HepG2 (cell line): ENCODE data around the gene TMEM250. TPM values are rescaled to one million over a fixed set of nuclear protein-coding genes. Genes with fewer than 3 reads are reported as not detected.

ENCODE experiments used
- ATAC-seq: fragments of 200-7000 bp; cut with Tn5 transposase; 3 replicates; pipeline ENCODE4 v1.9.1; 2020; ENCODE audit warnings: mild to moderate bottlenecking, moderate library complexity
- BruUV-seq: library from RNA; stranded (reverse); fragments of 400-500 nt; replicated peaks from 2 replicates; lab custom pipeline; 2021; lab: Mats Ljungman, UMichigan
- CTCF ChIA-PET: fragments of 300-600 bp; formaldehyde crosslinking; extraction: SDS; loops from one replicate; lab custom pipeline; 2021; ENCODE audit warnings: low total read pairs, inconsistent platforms, low intra/inter-chr PET ratio; lab: Yijun Ruan, JAX
- POLR2A ChIA-PET: fragments of 350-600 bp; sonication (Branson Sonifier 250); formaldehyde crosslinking; loops from one replicate; lab custom pipeline; 2020; ENCODE audit warnings: antibody characterized with exemption, inconsistent platforms; lab: Yijun Ruan, JAX
- DNase-seq: peaks from one replicate; pipeline ENCODE4 v3.0.0-alpha.2; 2015; ENCODE audit warnings: low spot score
- FAIRE-seq: peaks from 3 replicates; lab custom pipeline; 2011; peaks lifted over from hg19 to GRCh38; lab: Jason Lieb, UNC
- H2AFZ ChIP-seq: one replicate; pipeline ENCODE4 v1.6.1; 2011; ENCODE audit warnings: low read length, inconsistent platforms
- H3K27ac ChIP-seq: fragments of 300-600 bp; 3 replicates; pipeline ENCODE4 v1.8.0; 2011; ENCODE audit warnings: mixed run types, mild to moderate bottlenecking, mixed read lengths, low read length, inconsistent platforms; ENCODE audit not compliant: insufficient read depth; ENCODE audit errors: extremely low read length
- H3K27me3 ChIP-seq, 2 experiments: fragments of 200-600 bp in 1 of 2; 2 replicates in 1 of 2; 3 replicates in 1 of 2; pipeline versions ENCODE4 v1.6.0 to v1.8.0; 2011; ENCODE audit warnings: low read length in 2 of 2, mild to moderate bottlenecking in 2 of 2, moderate library complexity in 2 of 2, inconsistent platforms in 1 of 2; ENCODE audit not compliant: insufficient read depth in 2 of 2, control insufficient read depth in 1 of 2
- H3K36me3 ChIP-seq, 2 experiments: fragments of 200-600 bp in 1 of 2; replicated peaks in 1 of 2; 2 replicates in 1 of 2; 3 replicates in 1 of 2; pipeline versions ENCODE4 v1.5.1 to v1.8.0; 2011; ENCODE audit warnings: low read length in 2 of 2, inconsistent platforms in 1 of 2; ENCODE audit not compliant: insufficient read depth in 2 of 2, control insufficient read depth in 1 of 2
- H3K4me1 ChIP-seq: 2 replicates; pipeline ENCODE4 v1.5.1; 2012; ENCODE audit warnings: low read length, inconsistent platforms; ENCODE audit not compliant: insufficient read depth
- H3K4me2 ChIP-seq: 2 replicates; pipeline ENCODE4 v1.6.0; 2011; ENCODE audit warnings: low read depth, low read length, inconsistent platforms
- H3K4me3 ChIP-seq, 3 experiments: fragments of 200-600 bp in 1 of 3; sonication (generic), shearing (Covaris generic) in 1 of 3; replicated peaks in 1 of 3; 2 replicates each; pipeline ENCODE4 v1.5.1; 2011 to 2016; ENCODE audit warnings: low read length in 3 of 3, inconsistent platforms in 2 of 3, low read depth in 2 of 3, mild to moderate bottlenecking in 2 of 3, control low read depth in 1 of 3, mixed read lengths in 1 of 3; ENCODE audit not compliant: insufficient read depth in 1 of 3
- H3K79me2 ChIP-seq: one replicate; pipeline ENCODE4 v1.6.1; 2011; ENCODE audit warnings: low read length, inconsistent platforms; ENCODE audit not compliant: insufficient read depth
- H3K9ac ChIP-seq: 2 replicates; pipeline ENCODE4 v1.6.0; 2011; ENCODE audit warnings: mild to moderate bottlenecking, low read depth, low read length, inconsistent platforms; ENCODE audit not compliant: insufficient read depth
- H3K9me3 ChIP-seq: 2 replicates; pipeline ENCODE4 v1.5.1; 2012; ENCODE audit warnings: mild to moderate bottlenecking, low read length
- H4K20me1 ChIP-seq: 2 replicates; pipeline ENCODE4 v1.6.0; 2011; ENCODE audit warnings: inconsistent platforms, mild to moderate bottlenecking, low read length, moderate library complexity; ENCODE audit not compliant: insufficient read depth
- FOXO4 ChIP-seq: sonication (generic); formaldehyde crosslinking; conservative IDR thresholded peaks from 2 replicates; pipeline ENCODE4 v1.8.1; 2023; ENCODE audit warnings: missing genetic modification reagents
- MYC ChIP-seq: sonication (generic); formaldehyde crosslinking; IDR thresholded peaks from 2 replicates; pipeline ENCODE4 v1.9.0; 2021; ENCODE audit warnings: missing genetic modification reagents, borderline replicate concordance
- ZNF326 ChIP-seq: sonication (generic); formaldehyde crosslinking; IDR thresholded peaks from 2 replicates; pipeline ENCODE4 v1.4.0; 2020; ENCODE audit warnings: missing genetic modification reagents, borderline replicate concordance
- WGBS: methylation state at CpG from one replicate; pipeline ENCODE4 v1.1.6; 2017; ENCODE audit warnings: low lambda C conversion rate; 5-methylcytosine and 5-hydroxymethylcytosine counted together
- in situ Hi-C: cut with HindIII; loops from 2 replicates; pipeline ENCODE4 v1.10.0; 2017; ENCODE audit warnings: low pct_unique_long_range_greater_than_20kb; ENCODE audit not compliant: extremely low pct_ligation_motif_present
- intact Hi-C: fragments of 100-400 bp; cut with micrococcal nuclease; formaldehyde crosslinking; loops from one replicate; pipeline ENCODE4 v1.10.0; 2022; ENCODE audit not compliant: unreplicated experiment
- polyA plus RNA-seq, 8 experiments: library from polyadenylated mRNA; depleted of rRNA in 3 of 8; stranded (reverse) in 7 of 8; unstranded in 1 of 8; fragments of >200 nt; fragmentation: Illumina TruSeq in 4 of 8; extraction: Trizol in 4 of 8; gene quantifications; 2 replicates each; pipeline versions ENCODE4 v1.2.1 to v1.2.3, GENCODE V29; 2011 to 2016; ENCODE audit warnings: low read depth in 4 of 8, missing spikeins in 1 of 8, mixed read lengths in 1 of 8; ENCODE audit not compliant: insufficient read depth in 1 of 8
- total RNA-seq, 5 experiments: library from RNA; depleted of rRNA; stranded (reverse); fragments of >200 nt; fragmentation: Illumina TruSeq; extraction: Trizol; gene quantifications; 2 replicates each; pipeline ENCODE4 v1.2.3, GENCODE V29; 2016; ENCODE audit warnings: low read depth in 1 of 5

TMEM250 gene
- total and polyA plus RNA-seq, 2 of the 13 experiments (the other 11 are each of a cell fraction or from before 2014, with no cell fraction given), result 5.5 to 13.9 TPM

DNA sequence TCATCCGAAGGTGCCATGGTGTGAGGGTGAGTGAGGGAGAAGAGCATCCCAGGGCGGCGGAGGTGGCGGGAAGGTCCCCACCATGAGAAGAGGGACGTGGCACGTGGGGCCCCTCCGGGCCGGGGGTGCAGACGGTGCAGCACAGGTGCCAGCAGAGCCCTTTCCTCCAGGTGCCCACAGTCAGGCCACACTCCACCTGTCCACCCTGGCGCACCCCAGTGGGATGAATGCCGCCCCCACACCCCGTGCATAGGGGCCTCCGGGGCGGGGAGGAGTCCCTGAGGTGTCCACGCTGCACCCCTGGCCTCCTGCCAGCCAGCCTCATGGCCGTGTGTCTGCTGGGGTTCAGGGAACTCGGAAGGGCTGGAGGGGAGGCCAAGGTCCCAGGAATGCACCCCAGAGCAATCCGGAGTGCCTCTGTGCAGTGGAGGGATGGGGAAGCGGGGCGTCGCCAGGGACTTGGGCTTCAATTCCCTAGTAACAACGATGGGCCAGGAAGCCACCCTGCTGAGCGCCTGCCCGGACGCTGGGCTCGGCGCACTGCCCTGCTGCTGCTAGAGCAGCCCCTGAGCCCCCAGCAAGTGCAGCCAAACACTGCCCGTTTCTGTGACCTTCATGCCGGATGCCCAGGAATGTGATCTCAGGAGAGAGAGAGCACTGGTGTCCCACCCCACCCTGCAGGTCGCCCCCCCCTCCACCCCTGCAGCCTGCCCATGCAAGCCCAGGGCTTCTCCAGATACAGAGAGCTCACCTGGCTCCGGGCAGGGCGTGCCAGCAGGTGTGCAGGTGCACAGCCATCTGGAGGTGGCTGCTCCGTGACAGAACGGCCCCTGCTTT lies 14.8 kb downstream of the TMEM250 start:
- no peaks in the 10 kb centered on the region for H3K36me3 ChIP-seq
- H3K4me3 ChIP-seq, result peak overlapping the region in 1 of 3 experiments; percentile 68; a peak in 1 of 6 replicates
- peak; percentile 9; the same call in 2 of the 3 replicates for ATAC-seq
- no peak overlapping the region for H3K27ac ChIP-seq
- no peak for FAIRE-seq
- H4K20me1 ChIP-seq, result no peaks in the 10 kb centered on the region
- 43% methylated on average over 9 of the region's 34 CpGs for WGBS
- H3K4me2 ChIP-seq, result peak overlapping the region; percentile 95
- ChIA-PET CTCF (no interaction called here), POLR2A (interaction anchor here (1.0 to 1.4 kb wide), 2 partner anchors 10 to 110 kb away, joined by 3 to 5 read pairs; no protein-coding TSS in a partner anchor)
- H3K9ac ChIP-seq, result no peak overlapping the region
- no peak for DNase-seq
- TF ChIP-seq FOXO4 (CRISPR knock-in tag) (0 out of 2 replicates have a peak, but pooled peaks have one; percentile 25), MYC (CRISPR knock-in tag) (0 out of 2 replicates have a peak, but pooled peaks have one; percentile 15), ZNF326 (CRISPR knock-in tag) (no peak)
- H3K27me3 ChIP-seq, result peaks cover 16 to 55% of the 10 kb centered on the region in 2 experiments
- H3K79me2 ChIP-seq, result no peaks in the 10 kb centered on the region
- intact Hi-C loops (no loop called here), in situ Hi-C loops (loop anchor here (10.0 kb wide), 1 partner anchor 139 kb away; the partner anchor contains the start of gene UBAC1)
- BruUV-seq, result no TSS peak
- no peaks in the 10 kb centered on the region for H3K9me3 ChIP-seq
- no peak overlapping the region for H2AFZ ChIP-seq
- peaks cover 72% of the 10 kb centered on the region for H3K4me1 ChIP-seq
